ENCODE data around the gene GOLPH3L.
"Not testable (repeated sequence)": the region's sequence is repeated elsewhere in the genome, so short reads cannot be mapped to it uniquely, and the experiment has no call there.

The GOLPH3L gene

GRCh38 chr1:150615346-150616201 lies 81.4 kb downstream of the GOLPH3L start:
- DNase-seq (ENCODE audit: low spot score) = no peak

GRCh38 chr1:150613061-150613920 lies 83.7 kb downstream of the GOLPH3L start:
- peak; percentile 62 for DNase-seq (ENCODE audit: low spot score)

GRCh38 chr1:150612014-150612345 lies 85.0 kb downstream of the GOLPH3L start:
- no peak for DNase-seq (ENCODE audit: low spot score)

- no peak for DNase-seq (ENCODE audit: low spot score)
These were observed 86.4 kb downstream of the GOLPH3L start for GRCh38 chr1:150610576-150610975.

GRCh38 chr1:150609732-150610131 lies 87.2 kb downstream of the GOLPH3L start:
- peak; percentile 16 for DNase-seq (ENCODE audit: low spot score)

GRCh38 chr1:150606463-150607142 lies 90.4 kb downstream of the GOLPH3L start:
- no peak for DNase-seq (ENCODE audit: low spot score)

- DNase-seq (ENCODE audit: low spot score) = not testable (repeated sequence)
These were observed 91.6 kb downstream of the GOLPH3L start for GRCh38 chr1:150605451-150605731.

GRCh38 chr1:150604226-150604588 lies 92.7 kb downstream of the GOLPH3L start:
- DNase-seq (ENCODE audit: low spot score) = no peak

GRCh38 chr1:150603711-150604110 lies 93.2 kb downstream of the GOLPH3L start:
- DNase-seq (ENCODE audit: low spot score) = no peak

- not testable (repeated sequence) for DNase-seq (ENCODE audit: low spot score)
These were observed 94.6 kb downstream of the GOLPH3L start for GRCh38 chr1:150602372-150602771.

GRCh38 chr1:150601540-150601939 lies 95.4 kb downstream of the GOLPH3L start:
- no peak for DNase-seq (ENCODE audit: low spot score)

- not testable (repeated sequence) for DNase-seq (ENCODE audit: low spot score)
These were observed 98.6 kb downstream of the GOLPH3L start for GRCh38 chr1:150598346-150598745.

- no peak for DNase-seq (ENCODE audit: low spot score)
These were observed 100.0 kb downstream of the GOLPH3L start for GRCh38 chr1:150596976-150597375.
